Measurements from ENCODE around the gene SLC7A9.
A peak's percentile ranks its signal among the peaks of the same experiment; 100 is the strongest.

- no peak for TF ChIP-seq CTCF (IDR thresholded peaks at IDR 0.05)
- TF ChIP-seq CHD2 (IDR thresholded peaks at IDR 0.05; ENCODE audit: low read length, partially characterized antibody), result no peak
- no peak for TF ChIP-seq SIN3A (IDR thresholded peaks at IDR 0.05; ENCODE audit: borderline replicate concordance, low read depth, low read length)
- TF ChIP-seq TCF12 (IDR thresholded peaks at IDR 0.05), result peak; percentile 25; the same call in 1 of the 2 replicates
- TF ChIP-seq, protein P1, sequence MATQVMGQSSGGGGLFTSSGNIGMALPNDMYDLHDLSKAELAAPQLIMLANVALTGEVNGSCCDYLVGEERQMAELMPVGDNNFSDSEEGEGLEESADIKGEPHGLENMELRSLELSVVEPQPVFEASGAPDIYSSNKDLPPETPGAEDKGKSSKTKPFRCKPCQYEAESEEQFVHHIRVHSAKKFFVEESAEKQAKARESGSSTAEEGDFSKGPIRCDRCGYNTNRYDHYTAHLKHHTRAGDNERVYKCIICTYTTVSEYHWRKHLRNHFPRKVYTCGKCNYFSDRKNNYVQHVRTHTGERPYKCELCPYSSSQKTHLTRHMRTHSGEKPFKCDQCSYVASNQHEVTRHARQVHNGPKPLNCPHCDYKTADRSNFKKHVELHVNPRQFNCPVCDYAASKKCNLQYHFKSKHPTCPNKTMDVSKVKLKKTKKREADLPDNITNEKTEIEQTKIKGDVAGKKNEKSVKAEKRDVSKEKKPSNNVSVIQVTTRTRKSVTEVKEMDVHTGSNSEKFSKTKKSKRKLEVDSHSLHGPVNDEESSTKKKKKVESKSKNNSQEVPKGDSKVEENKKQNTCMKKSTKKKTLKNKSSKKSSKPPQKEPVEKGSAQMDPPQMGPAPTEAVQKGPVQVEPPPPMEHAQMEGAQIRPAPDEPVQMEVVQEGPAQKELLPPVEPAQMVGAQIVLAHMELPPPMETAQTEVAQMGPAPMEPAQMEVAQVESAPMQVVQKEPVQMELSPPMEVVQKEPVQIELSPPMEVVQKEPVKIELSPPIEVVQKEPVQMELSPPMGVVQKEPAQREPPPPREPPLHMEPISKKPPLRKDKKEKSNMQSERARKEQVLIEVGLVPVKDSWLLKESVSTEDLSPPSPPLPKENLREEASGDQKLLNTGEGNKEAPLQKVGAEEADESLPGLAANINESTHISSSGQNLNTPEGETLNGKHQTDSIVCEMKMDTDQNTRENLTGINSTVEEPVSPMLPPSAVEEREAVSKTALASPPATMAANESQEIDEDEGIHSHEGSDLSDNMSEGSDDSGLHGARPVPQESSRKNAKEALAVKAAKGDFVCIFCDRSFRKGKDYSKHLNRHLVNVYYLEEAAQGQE (IDR thresholded peaks at IDR 0.05; ENCODE audit: low read depth, low read length), result no peak
- TF ChIP-seq EZH2phosphoT487 (IDR thresholded peaks at IDR 0.05; ENCODE audit: borderline replicate concordance, low read depth), result no peak
- no peak for TF ChIP-seq SMC3 (IDR thresholded peaks at IDR 0.05; ENCODE audit: low read depth, low read length)
- TF ChIP-seq MXI1 (IDR thresholded peaks at IDR 0.05; ENCODE audit: low read depth, low read length), result no peak
- TF ChIP-seq RFX5 (IDR thresholded peaks at IDR 0.05; ENCODE audit: low read length), result no peak
- TF ChIP-seq EP300 (IDR thresholded peaks at IDR 0.05; ENCODE audit: borderline replicate concordance in 1 of 2, low read depth in 1 of 2, low read length in 1 of 2), result no peak
- TF ChIP-seq, protein P2, sequence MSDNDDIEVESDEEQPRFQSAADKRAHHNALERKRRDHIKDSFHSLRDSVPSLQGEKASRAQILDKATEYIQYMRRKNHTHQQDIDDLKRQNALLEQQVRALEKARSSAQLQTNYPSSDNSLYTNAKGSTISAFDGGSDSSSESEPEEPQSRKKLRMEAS (IDR thresholded peaks at IDR 0.05; ENCODE audit: low read depth), result no peak
These were observed 27.1 kb upstream of the SLC7A9 start for GRCh38 chr19:32896516-32897214.

All from SK-N-SH (cell line).